ENCODE results near the gene FOXP1.

FOXP1 gene

DNA sequence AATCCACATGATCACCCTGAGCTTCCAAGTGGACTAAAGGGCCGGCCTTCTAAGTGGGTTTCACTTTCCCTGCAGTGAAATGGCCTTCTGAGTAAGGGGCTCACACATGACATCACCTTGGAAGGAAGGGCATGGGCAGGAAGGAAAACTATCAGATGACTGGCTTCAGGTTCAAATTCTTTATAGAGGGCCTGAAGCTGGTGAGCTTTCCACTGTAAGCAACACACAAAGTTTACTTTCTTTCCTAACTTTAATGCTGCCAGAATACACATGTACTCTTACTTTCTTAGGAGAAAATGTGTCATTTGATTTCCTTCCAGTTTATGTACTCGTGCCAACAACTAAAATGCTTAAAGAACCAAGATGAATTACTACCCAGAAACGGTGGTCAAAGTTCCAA is 475.6 kb downstream of the FOXP1 start:
- no peaks in the 10 kb centered on the region for H3K9me3 ChIP-seq (ENCODE audit: control insufficient read depth, low read length)
- no peaks in the 10 kb centered on the region for H3K27me3 ChIP-seq (ENCODE audit: control insufficient read depth, insufficient read depth, low read length, poor library complexity, severe bottlenecking)
- H3K27ac ChIP-seq (ENCODE audit: insufficient read depth, low read depth, low read length, poor library complexity, severe bottlenecking), result no peak overlapping the region
- H3K36me3 ChIP-seq (ENCODE audit: control insufficient read depth, insufficient read depth, low read length), result no peaks in the 10 kb centered on the region
- no peaks in the 10 kb centered on the region for H3K4me1 ChIP-seq (ENCODE audit: control insufficient read depth, insufficient read depth, low read length)
- WGBS, 2 experiments, result 92 to 93% methylated on average over 3 of the region's 3 CpGs
- H3K4me3 ChIP-seq (ENCODE audit: insufficient read depth, low read depth, low read length), result no peak overlapping the region

- Histone ChIP-seq H3K36me3 (ENCODE audit: control insufficient read depth, insufficient read depth, low read length) (no peaks in the 10 kb centered on the region), H3K4me1 (ENCODE audit: control insufficient read depth, insufficient read depth, low read length) (no peaks in the 10 kb centered on the region), H3K27me3 (ENCODE audit: control insufficient read depth, insufficient read depth, low read length, poor library complexity, severe bottlenecking) (no peaks in the 10 kb centered on the region), H3K9me3 (ENCODE audit: control insufficient read depth, low read length) (no peaks in the 10 kb centered on the region), H3K4me3 (ENCODE audit: insufficient read depth, low read depth, low read length) (no peak overlapping the region), H3K27ac (ENCODE audit: insufficient read depth, low read depth, low read length, poor library complexity, severe bottlenecking) (no peak overlapping the region)
- WGBS, 2 experiments, result 91 to 97% methylated on average over 6 of the region's 6 CpGs
Observed at GRCh38 chr3:71104976-71105375, 478.6 kb downstream of the FOXP1 start.

- no peaks in the 10 kb centered on the region for H3K9me3 ChIP-seq (ENCODE audit: control insufficient read depth, low read length)
- WGBS, 2 experiments, result 88 to 98% methylated on average over 3 of the region's 3 CpGs
- no peaks in the 10 kb centered on the region for H3K4me1 ChIP-seq (ENCODE audit: control insufficient read depth, insufficient read depth, low read length)
- no peaks in the 10 kb centered on the region for H3K36me3 ChIP-seq (ENCODE audit: control insufficient read depth, insufficient read depth, low read length)
- H3K27me3 ChIP-seq (ENCODE audit: control insufficient read depth, insufficient read depth, low read length, poor library complexity, severe bottlenecking), result no peaks in the 10 kb centered on the region
- no peak overlapping the region for H3K27ac ChIP-seq (ENCODE audit: insufficient read depth, low read depth, low read length, poor library complexity, severe bottlenecking)
- no peak overlapping the region for H3K4me3 ChIP-seq (ENCODE audit: insufficient read depth, low read depth, low read length)
Observed at GRCh38 chr3:71104556-71104955, 479.0 kb downstream of the FOXP1 start.

GRCh38 chr3:71104121-71104541 is 479.4 kb downstream of the FOXP1 start:
- H3K27ac ChIP-seq (ENCODE audit: insufficient read depth, low read depth, low read length, poor library complexity, severe bottlenecking), result no peak overlapping the region

DNA sequence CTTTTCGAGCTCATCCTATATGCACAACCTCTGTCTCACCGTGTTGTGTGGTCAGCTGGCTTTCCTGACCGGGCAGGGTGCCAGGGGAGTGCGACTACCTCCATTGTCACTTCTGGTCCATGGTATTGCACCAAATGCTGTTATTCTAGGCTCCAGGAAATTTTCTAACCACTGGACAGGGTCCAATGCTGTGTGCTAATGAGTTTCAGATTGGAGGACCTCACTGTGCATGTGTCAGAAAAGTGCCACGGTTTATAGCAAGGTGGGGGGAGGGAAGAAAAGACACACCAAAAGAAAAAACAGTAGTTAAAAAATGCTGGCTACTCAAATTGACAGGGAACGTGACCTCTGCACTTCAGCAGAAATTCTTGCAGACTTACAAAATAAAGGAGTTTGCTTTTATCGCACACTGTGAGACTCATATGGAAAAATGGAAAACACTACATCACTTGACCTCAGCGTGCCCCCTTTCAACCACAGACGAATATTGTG is 480.1 kb downstream of the FOXP1 start:
- no peak overlapping the region for H3K4me3 ChIP-seq (ENCODE audit: insufficient read depth, low read depth, low read length)
- H3K9me3 ChIP-seq (ENCODE audit: control insufficient read depth, low read length), result no peaks in the 10 kb centered on the region
- H3K36me3 ChIP-seq (ENCODE audit: control insufficient read depth, insufficient read depth, low read length), result no peaks in the 10 kb centered on the region
- no peaks in the 10 kb centered on the region for H3K27me3 ChIP-seq (ENCODE audit: control insufficient read depth, insufficient read depth, low read length, poor library complexity, severe bottlenecking)
- whole genome bisulfite sequencing, 2 experiments, result 91 to 95% methylated on average over 9 of the region's 9 CpGs
- H3K4me1 ChIP-seq (ENCODE audit: control insufficient read depth, insufficient read depth, low read length), result no peaks in the 10 kb centered on the region
- H3K27ac ChIP-seq (ENCODE audit: insufficient read depth, low read depth, low read length, poor library complexity, severe bottlenecking), result no peak overlapping the region

More at GRCh38 chr3:71104121-71104541, 479.4 kb downstream of the FOXP1 start:
- Histone ChIP-seq H3K4me1 (ENCODE audit: control insufficient read depth, insufficient read depth, low read length) (no peaks in the 10 kb centered on the region), H3K9me3 (ENCODE audit: control insufficient read depth, low read length) (no peaks in the 10 kb centered on the region), H3K4me3 (ENCODE audit: insufficient read depth, low read depth, low read length) (no peak overlapping the region), H3K27me3 (ENCODE audit: control insufficient read depth, insufficient read depth, low read length, poor library complexity, severe bottlenecking) (no peaks in the 10 kb centered on the region), H3K36me3 (ENCODE audit: control insufficient read depth, insufficient read depth, low read length) (no peaks in the 10 kb centered on the region)
- 91 to 93% methylated on average over 6 of the region's 6 CpGs for WGBS, 2 experiments

- Histone ChIP-seq H3K9me3 (ENCODE audit: control insufficient read depth, low read length) (no peaks in the 10 kb centered on the region), H3K4me3 (ENCODE audit: insufficient read depth, low read depth, low read length) (no peak overlapping the region), H3K4me1 (ENCODE audit: control insufficient read depth, insufficient read depth, low read length) (no peaks in the 10 kb centered on the region), H3K36me3 (ENCODE audit: control insufficient read depth, insufficient read depth, low read length) (no peaks in the 10 kb centered on the region), H3K27ac (ENCODE audit: insufficient read depth, low read depth, low read length, poor library complexity, severe bottlenecking) (no peak overlapping the region), H3K27me3 (ENCODE audit: control insufficient read depth, insufficient read depth, low read length, poor library complexity, severe bottlenecking) (no peaks in the 10 kb centered on the region)
- WGBS, 2 experiments, result 96 to 97% methylated on average over 10 to 11 of the region's 11 CpGs
Observed at GRCh38 chr3:71102111-71102983, 481.2 kb downstream of the FOXP1 start.

- Histone ChIP-seq H3K27me3 (ENCODE audit: control insufficient read depth, insufficient read depth, low read length, poor library complexity, severe bottlenecking) (no peaks in the 10 kb centered on the region), H3K4me3 (ENCODE audit: insufficient read depth, low read depth, low read length) (no peak overlapping the region), H3K9me3 (ENCODE audit: control insufficient read depth, low read length) (no peaks in the 10 kb centered on the region), H3K36me3 (ENCODE audit: control insufficient read depth, insufficient read depth, low read length) (no peaks in the 10 kb centered on the region), H3K27ac (ENCODE audit: insufficient read depth, low read depth, low read length, poor library complexity, severe bottlenecking) (no peak overlapping the region), H3K4me1 (ENCODE audit: control insufficient read depth, insufficient read depth, low read length) (no peaks in the 10 kb centered on the region)
- WGBS, 2 experiments, result 90 to 96% methylated on average over 5 of the region's 5 CpGs
Observed at GRCh38 chr3:71101626-71102025, 481.9 kb downstream of the FOXP1 start.

DNA sequence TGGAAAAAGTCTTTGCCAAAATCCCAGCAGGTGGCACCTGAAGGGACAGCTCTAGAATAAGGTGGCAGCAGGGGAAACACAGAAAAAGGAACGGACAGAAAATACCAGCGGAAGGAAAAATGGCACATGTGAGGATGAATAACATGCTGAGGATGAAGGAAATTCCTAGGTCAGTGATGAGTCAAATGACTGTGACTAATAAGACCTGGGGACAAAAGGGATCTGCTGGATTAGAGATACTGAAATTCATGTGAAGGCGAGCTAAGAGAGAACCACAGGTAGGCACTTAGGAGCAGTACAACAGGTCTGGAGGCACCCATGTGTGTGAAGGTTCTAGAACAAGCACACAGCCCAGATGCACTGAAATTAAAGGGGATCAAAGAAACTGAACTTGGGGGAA is 482.5 kb downstream of the FOXP1 start:
- Histone ChIP-seq H3K9me3 (ENCODE audit: control insufficient read depth, low read length) (no peaks in the 10 kb centered on the region), H3K4me3 (ENCODE audit: insufficient read depth, low read depth, low read length) (no peak overlapping the region), H3K27ac (ENCODE audit: insufficient read depth, low read depth, low read length, poor library complexity, severe bottlenecking) (no peak overlapping the region), H3K4me1 (ENCODE audit: control insufficient read depth, insufficient read depth, low read length) (no peaks in the 10 kb centered on the region), H3K27me3 (ENCODE audit: control insufficient read depth, insufficient read depth, low read length, poor library complexity, severe bottlenecking) (no peaks in the 10 kb centered on the region), H3K36me3 (ENCODE audit: control insufficient read depth, insufficient read depth, low read length) (no peaks in the 10 kb centered on the region)
- 90 to 91% methylated on average over 3 of the region's 3 CpGs for WGBS, 2 experiments

GRCh38 chr3:71099997-71100719 is 483.4 kb downstream of the FOXP1 start:
- no peak overlapping the region for H3K4me3 ChIP-seq (ENCODE audit: insufficient read depth, low read depth, low read length)
- WGBS, 2 experiments, result 78 to 94% methylated on average over 5 to 6 of the region's 6 CpGs
- H3K27me3 ChIP-seq (ENCODE audit: control insufficient read depth, insufficient read depth, low read length, poor library complexity, severe bottlenecking), result no peaks in the 10 kb centered on the region
- no peaks in the 10 kb centered on the region for H3K4me1 ChIP-seq (ENCODE audit: control insufficient read depth, insufficient read depth, low read length)
- H3K36me3 ChIP-seq (ENCODE audit: control insufficient read depth, insufficient read depth, low read length), result no peaks in the 10 kb centered on the region
- no peak overlapping the region for H3K27ac ChIP-seq (ENCODE audit: insufficient read depth, low read depth, low read length, poor library complexity, severe bottlenecking)
- H3K9me3 ChIP-seq (ENCODE audit: control insufficient read depth, low read length), result no peaks in the 10 kb centered on the region

DNA sequence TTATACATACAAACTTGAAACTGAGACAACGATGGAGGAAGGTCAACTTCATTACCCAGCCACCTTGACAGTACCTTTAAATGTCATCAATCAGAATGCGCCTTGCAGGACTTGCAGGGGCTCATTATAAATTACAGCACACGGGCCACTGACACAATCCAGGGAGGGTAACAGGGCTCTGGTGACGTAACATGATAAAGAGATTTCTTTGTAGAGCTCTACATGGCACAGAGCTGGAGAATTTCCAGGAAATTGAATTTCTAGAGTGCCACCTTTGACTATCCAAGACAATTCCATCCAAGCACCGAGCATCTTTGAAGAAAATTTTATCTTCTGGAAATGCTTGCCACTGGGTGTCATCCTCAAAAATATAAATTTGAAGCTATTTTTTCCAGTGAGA is 486.0 kb downstream of the FOXP1 start:
- Histone ChIP-seq H3K4me1 (ENCODE audit: control insufficient read depth, insufficient read depth, low read length) (no peaks in the 10 kb centered on the region), H3K4me3 (ENCODE audit: insufficient read depth, low read depth, low read length) (no peak overlapping the region), H3K36me3 (ENCODE audit: control insufficient read depth, insufficient read depth, low read length) (no peaks in the 10 kb centered on the region), H3K27ac (ENCODE audit: insufficient read depth, low read depth, low read length, poor library complexity, severe bottlenecking) (no peak overlapping the region), H3K27me3 (ENCODE audit: control insufficient read depth, insufficient read depth, low read length, poor library complexity, severe bottlenecking) (no peaks in the 10 kb centered on the region), H3K9me3 (ENCODE audit: control insufficient read depth, low read length) (no peaks in the 10 kb centered on the region)
- 91 to 94% methylated on average over 5 of the region's 5 CpGs for WGBS, 2 experiments

All from ectodermal cell (in vitro differentiated cells).